Measurements from ENCODE around the gene RPS6KA2. TPM values are rescaled to one million over a fixed set of nuclear protein-coding genes. Genes with fewer than 3 reads are reported as not detected.

Gene RPS6KA2
- total and polyA plus RNA-seq, 4 experiments from 2014 or later: 1.1 to 10.6 (median 6.6) TPM

GRCh38 chr6:166488701-166489100 is 138.3 kb downstream of the RPS6KA2 start:
- Histone ChIP-seq H3K27me3 (ENCODE audit: insufficient read depth, low read length) (no peaks in the 10 kb centered on the region), H3K27ac (ENCODE audit: low read depth, low read length) (peak overlapping the region; percentile 61), H3K4me1 (ENCODE audit: insufficient read depth, low read length) (peaks cover 24% of the 10 kb centered on the region), H3K36me3 (ENCODE audit: insufficient read depth, low read length) (no peaks in the 10 kb centered on the region), H3K4me3 (ENCODE audit: low read length in 2 of 2) (peak overlapping the region in 1 of 2 donors; percentile 39), H3K9me3 (ENCODE audit: control insufficient read depth in 1 of 2, low read length in 2 of 2) (no peaks in the 10 kb centered on the region)
- ChIA-PET POLR2A (ENCODE audit: partially characterized antibody) (interaction anchor here (0.9 to 4.8 kb wide), 18 partner anchors 22 to 468 kb away, joined by 3 to 28 read pairs (median 5); partner anchors contain the start of genes RNASET2 and RPS6KA2), CTCF (ENCODE audit: partially characterized antibody) (interaction anchor here (0.9 to 3.2 kb wide), 11 partner anchors 20 to 213 kb away, joined by 3 to 17 read pairs (median 5); no protein-coding TSS in a partner anchor)
- H3K36me3 Mint-ChIP-seq: peaks cover 0 to 1% of the 10 kb centered on the region in 2 donors
- no peaks in the 10 kb centered on the region for H3K27me3 Mint-ChIP-seq
- DNase-seq: no peak
- intact Hi-C loops (cut with micrococcal nuclease): loop anchor here (1.0 to 5.0 kb wide), 4 partner anchors 54 to 138 kb away; partner anchors contain the start of gene RPS6KA2
- peak overlapping the region in 4 of 8 donors; percentile 82 to 89 (median 85) for H3K4me3 Mint-ChIP-seq
- H3K9me3 Mint-ChIP-seq: no peaks in the 10 kb centered on the region
- H3K27ac Mint-ChIP-seq: peak overlapping the region; percentile 83 to 99 (median 92)
- peaks cover 17 to 37% (median 30%) of the 10 kb centered on the region in 4 donors for H3K4me1 Mint-ChIP-seq

- H3K4me1 Mint-ChIP-seq: peaks cover 17 to 37% (median 30%) of the 10 kb centered on the region in 4 donors
- H3K27me3 Mint-ChIP-seq: no peaks in the 10 kb centered on the region
- Histone ChIP-seq H3K27me3 (ENCODE audit: insufficient read depth, low read length) (no peaks in the 10 kb centered on the region), H3K27ac (ENCODE audit: low read depth, low read length) (peak overlapping the region; percentile 61), H3K36me3 (ENCODE audit: insufficient read depth, low read length) (no peaks in the 10 kb centered on the region), H3K4me3 (ENCODE audit: low read length in 2 of 2) (peak overlapping the region in 1 of 2 donors; percentile 39), H3K9me3 (ENCODE audit: control insufficient read depth in 1 of 2, low read length in 2 of 2) (no peaks in the 10 kb centered on the region), H3K4me1 (ENCODE audit: insufficient read depth, low read length) (peaks cover 24% of the 10 kb centered on the region)
- no peaks in the 10 kb centered on the region for H3K9me3 Mint-ChIP-seq
- H3K36me3 Mint-ChIP-seq: peaks cover 0 to 1% of the 10 kb centered on the region in 2 donors
- peak; percentile 79 to 92 (median 85) for DNase-seq
- ChIA-PET CTCF (ENCODE audit: partially characterized antibody) (interaction anchor here (0.9 to 3.2 kb wide), 14 partner anchors 20 to 212 kb away, joined by 3 to 17 read pairs (median 4); partner anchors contain the start of gene RPS6KA2), POLR2A (ENCODE audit: partially characterized antibody) (interaction anchor here (0.9 to 4.8 kb wide), 18 partner anchors 22 to 468 kb away, joined by 3 to 28 read pairs (median 5); partner anchors contain the start of genes RNASET2 and RPS6KA2)
- peak overlapping the region; percentile 69 to 89 (median 82) for H3K4me3 Mint-ChIP-seq
- H3K27ac Mint-ChIP-seq: peak overlapping the region; percentile 83 to 99 (median 92)
- intact Hi-C loops (cut with micrococcal nuclease): loop anchor here (1.0 to 5.0 kb wide), 4 partner anchors 54 to 139 kb away; partner anchors contain the start of gene RPS6KA2
Measured at GRCh38 chr6:166488076-166488685, 138.9 kb downstream of the RPS6KA2 start.

- Mint-ChIP-seq H3K27me3 (no peaks in the 10 kb centered on the region), H3K4me1 (peaks cover 17 to 41% (median 30%) of the 10 kb centered on the region in 4 donors), H3K36me3 (peaks cover 0 to 1% of the 10 kb centered on the region in 2 donors), H3K4me3 (peak overlapping the region; percentile 69 to 89 (median 79)), H3K9me3 (no peaks in the 10 kb centered on the region), H3K27ac (peak overlapping the region; percentile 83 to 99 (median 92))
- ChIA-PET POLR2A (ENCODE audit: partially characterized antibody) (interaction anchor here (0.6 to 4.8 kb wide), 11 partner anchors 31 to 228 kb away, joined by 3 to 28 read pairs (median 4); partner anchors contain the start of gene RPS6KA2), CTCF (ENCODE audit: partially characterized antibody) (interaction anchor here (1.2 to 3.2 kb wide), 7 partner anchors 25 to 211 kb away, joined by 3 to 17 read pairs (median 3); partner anchors contain the start of gene RPS6KA2)
- H3K4me1 ChIP-seq (ENCODE audit: insufficient read depth, low read length): peaks cover 24% of the 10 kb centered on the region
- intact Hi-C loops (cut with micrococcal nuclease): loop anchor here (5.0 kb wide), 1 partner anchor 55 kb away; no protein-coding TSS in a partner anchor
- H3K27me3 ChIP-seq (ENCODE audit: insufficient read depth, low read length): no peaks in the 10 kb centered on the region
- H3K36me3 ChIP-seq (ENCODE audit: insufficient read depth, low read length): no peaks in the 10 kb centered on the region
- H3K9me3 ChIP-seq (ENCODE audit: control insufficient read depth in 1 of 2, low read length in 2 of 2): no peaks in the 10 kb centered on the region
- H3K4me3 ChIP-seq (ENCODE audit: low read length in 2 of 2): peak overlapping the region in 1 of 2 donors; percentile 39
- no peak for DNase-seq
- peak overlapping the region; percentile 61 for H3K27ac ChIP-seq (ENCODE audit: low read depth, low read length)
Measured at GRCh38 chr6:166487148-166487547, 139.9 kb downstream of the RPS6KA2 start.

GRCh38 chr6:166486536-166486880 is 140.5 kb downstream of the RPS6KA2 start:
- Mint-ChIP-seq H3K9me3 (peaks cover 0 to 2% (median 0%) of the 10 kb centered on the region in 8 donors), H3K27ac (peak overlapping the region in 4 of 7 donors; percentile 17 to 99 (median 89)), H3K4me1 (peaks cover 17 to 41% (median 30%) of the 10 kb centered on the region in 4 donors), H3K4me3 (no peak overlapping the region), H3K27me3 (no peaks in the 10 kb centered on the region), H3K36me3 (peaks cover 0 to 1% of the 10 kb centered on the region in 2 donors)
- H3K27ac ChIP-seq (ENCODE audit: low read depth, low read length): no peak overlapping the region
- CTCF ChIA-PET (ENCODE audit: partially characterized antibody): interaction anchor here (1.4 to 1.8 kb wide), 2 partner anchors 28 to 70 kb away, joined by 3 to 4 read pairs; no protein-coding TSS in a partner anchor
- no peaks in the 10 kb centered on the region for H3K27me3 ChIP-seq (ENCODE audit: insufficient read depth, low read length)
- intact Hi-C loops (cut with micrococcal nuclease): loop anchor here (5.0 kb wide), 1 partner anchor 56 kb away; no protein-coding TSS in a partner anchor
- no peak overlapping the region for H3K4me3 ChIP-seq (ENCODE audit: low read length in 2 of 2)
- DNase-seq: no peak
- POLR2A ChIA-PET (ENCODE audit: partially characterized antibody): interaction anchor here (1.1 to 4.8 kb wide), 4 partner anchors 30 to 140 kb away, joined by 3 to 28 read pairs (median 4); partner anchors contain the start of gene RPS6KA2
- no peaks in the 10 kb centered on the region for H3K36me3 ChIP-seq (ENCODE audit: insufficient read depth, low read length)
- no peaks in the 10 kb centered on the region for H3K9me3 ChIP-seq (ENCODE audit: control insufficient read depth in 1 of 2, low read length in 2 of 2)
- peaks cover 24% of the 10 kb centered on the region for H3K4me1 ChIP-seq (ENCODE audit: insufficient read depth, low read length)

- Mint-ChIP-seq H3K4me3 (no peak overlapping the region), H3K36me3 (peaks cover 0 to 1% of the 10 kb centered on the region in 2 donors), H3K27ac (peak overlapping the region in 1 of 7 donors; percentile 4), H3K27me3 (no peaks in the 10 kb centered on the region), H3K9me3 (peaks cover 0 to 2% (median 0%) of the 10 kb centered on the region in 8 donors), H3K4me1 (peaks cover 19 to 45% (median 31%) of the 10 kb centered on the region in 4 donors)
- Histone ChIP-seq H3K27me3 (ENCODE audit: insufficient read depth, low read length) (no peaks in the 10 kb centered on the region), H3K9me3 (ENCODE audit: control insufficient read depth in 1 of 2, low read length in 2 of 2) (no peaks in the 10 kb centered on the region), H3K27ac (ENCODE audit: low read depth, low read length) (no peak overlapping the region), H3K4me1 (ENCODE audit: insufficient read depth, low read length) (peaks cover 24% of the 10 kb centered on the region), H3K4me3 (ENCODE audit: low read length in 2 of 2) (no peak overlapping the region), H3K36me3 (ENCODE audit: insufficient read depth, low read length) (no peaks in the 10 kb centered on the region)
- ChIA-PET CTCF (ENCODE audit: partially characterized antibody) (interaction anchor here (1.4 kb wide), 1 partner anchor 69 kb away, joined by 3 read pairs; no protein-coding TSS in a partner anchor), POLR2A (ENCODE audit: partially characterized antibody) (interaction anchor here (4.8 kb wide), 1 partner anchor 67 kb away, joined by 28 read pairs; no protein-coding TSS in a partner anchor)
- DNase-seq: no peak
- intact Hi-C loops (cut with micrococcal nuclease): loop anchor here (5.0 kb wide), 1 partner anchor 56 kb away; no protein-coding TSS in a partner anchor
Measured at GRCh38 chr6:166485651-166486535, 141.2 kb downstream of the RPS6KA2 start.

- POLR2A ChIA-PET (ENCODE audit: partially characterized antibody): interaction anchor here (1.5 to 4.8 kb wide), 2 partner anchors 11 to 66 kb away, joined by 5 to 28 read pairs; no protein-coding TSS in a partner anchor
Measured at GRCh38 chr6:166484863-166485262, 142.2 kb downstream of the RPS6KA2 start.

More at GRCh38 chr6:166484863-166485262, 142.2 kb downstream of the RPS6KA2 start:
- Histone ChIP-seq H3K4me1 (ENCODE audit: insufficient read depth, low read length) (peaks cover 24% of the 10 kb centered on the region), H3K36me3 (ENCODE audit: insufficient read depth, low read length) (no peaks in the 10 kb centered on the region), H3K27ac (ENCODE audit: low read depth, low read length) (no peak overlapping the region), H3K27me3 (ENCODE audit: insufficient read depth, low read length) (no peaks in the 10 kb centered on the region), H3K9me3 (ENCODE audit: control insufficient read depth in 1 of 2, low read length in 2 of 2) (no peaks in the 10 kb centered on the region), H3K4me3 (ENCODE audit: low read length in 2 of 2) (no peak overlapping the region)
- Mint-ChIP-seq H3K27ac (no peak overlapping the region), H3K36me3 (peaks cover under 1 to 1% of the 10 kb centered on the region in 2 donors), H3K4me3 (no peak overlapping the region), H3K4me1 (peaks cover 18 to 40% (median 31%) of the 10 kb centered on the region in 4 donors), H3K9me3 (peaks cover 0 to 2% (median 0%) of the 10 kb centered on the region in 8 donors), H3K27me3 (no peaks in the 10 kb centered on the region)
- DNase-seq: no peak
- intact Hi-C loops (cut with micrococcal nuclease): loop anchor here (5.0 kb wide), 1 partner anchor 57 kb away; no protein-coding TSS in a partner anchor
- CTCF ChIA-PET (ENCODE audit: partially characterized antibody): interaction anchor here (1.3 kb wide), 1 partner anchor 28 kb away, joined by 4 read pairs; no protein-coding TSS in a partner anchor

All from CD4-positive, alpha-beta memory T cell (primary cell).